ENCODE data around the gene PBX4.
"Not testable (repeated sequence)": the region's sequence is repeated elsewhere in the genome, so short reads cannot be mapped to it uniquely, and the experiment has no call there.

The PBX4 gene

GRCh38 chr19:19626516-19627472 lies 8.3 kb upstream of the PBX4 start:
- DNase-seq (ENCODE audit: low read depth) = no peak

- no peak for DNase-seq (ENCODE audit: low read depth)
Measured at GRCh38 chr19:19624032-19624570, 5.6 kb upstream of the PBX4 start.

- DNase-seq (ENCODE audit: low read depth) = no peak
Measured at GRCh38 chr19:19623383-19623782, 4.9 kb upstream of the PBX4 start.

- no peak for DNase-seq (ENCODE audit: low read depth)
Measured at GRCh38 chr19:19619849-19620210, 1.3 kb upstream of the PBX4 start.

GRCh38 chr19:19619181-19619848 lies 828 bp upstream of the PBX4 start:
- no peak for DNase-seq (ENCODE audit: low read depth)

GRCh38 chr19:19615086-19615485 lies 3.4 kb downstream of the PBX4 start:
- no peak for DNase-seq (ENCODE audit: low read depth)

- DNase-seq (ENCODE audit: low read depth) = no peak
Measured at GRCh38 chr19:19613506-19613905, 5.0 kb downstream of the PBX4 start.

- peak; percentile 53 for DNase-seq (ENCODE audit: low read depth)
Measured at GRCh38 chr19:19610376-19611202, 7.9 kb downstream of the PBX4 start.

GRCh38 chr19:19606686-19607085 lies 11.8 kb downstream of the PBX4 start:
- not testable (repeated sequence) for DNase-seq (ENCODE audit: low read depth)

GRCh38 chr19:19606021-19606420 lies 12.5 kb downstream of the PBX4 start:
- DNase-seq (ENCODE audit: low read depth) = peak; percentile 42

GRCh38 chr19:19602713-19603324 lies 15.7 kb downstream of the PBX4 start:
- DNase-seq (ENCODE audit: low read depth) = no peak

- DNase-seq (ENCODE audit: low read depth) = no peak
Measured at GRCh38 chr19:19602136-19602712, 16.3 kb downstream of the PBX4 start.

- no peak for DNase-seq (ENCODE audit: low read depth)
Measured at GRCh38 chr19:19600793-19601330, 17.6 kb downstream of the PBX4 start.

GRCh38 chr19:19598728-19599451 lies 19.6 kb downstream of the PBX4 start:
- not testable (repeated sequence) for DNase-seq (ENCODE audit: low read depth)

- DNase-seq (ENCODE audit: low read depth) = no peak
Measured at GRCh38 chr19:19597809-19598306, 20.6 kb downstream of the PBX4 start.

GRCh38 chr19:19595171-19595701 lies 23.3 kb downstream of the PBX4 start:
- peak; percentile 78 for DNase-seq (ENCODE audit: low read depth)

GRCh38 chr19:19594381-19594780 lies 24.1 kb downstream of the PBX4 start:
- DNase-seq (ENCODE audit: low read depth) = no peak

- no peak for DNase-seq (ENCODE audit: low read depth)
Measured at GRCh38 chr19:19592690-19593089, 25.8 kb downstream of the PBX4 start.

GRCh38 chr19:19591133-19591825 lies 27.2 kb downstream of the PBX4 start:
- DNase-seq (ENCODE audit: low read depth) = peak; percentile 99

Measured in iris pigment epithelial cell (primary cell).